T47D (cell line): Measurements from ENCODE around the gene RALGAPA1.

ENCODE experiments used
- DNase-seq, 2 experiments: peaks; one replicate each; pipeline versions ENCODE4 v3.0.0 to v3.0.0-alpha.2; 2011 to 2012; ENCODE audit warnings: low read depth in 1 of 2, low spot score in 1 of 2
- JUND ChIP-seq: IDR thresholded peaks from 2 replicates; pipeline ENCODE4 v1.6.1; 2012; ENCODE audit warnings: low read depth
- in situ Hi-C: cut with HindIII; loops from 2 replicates; pipeline ENCODE4 v1.10.0; 2016; ENCODE audit warnings: low sequenced_read_pairs, low pct_unique_long_range_greater_than_20kb

RALGAPA1 gene

GRCh38 chr14:35730871-35731270 is 78.2 kb downstream of the RALGAPA1 start:
- TF ChIP-seq JUND: no peak
- in situ Hi-C loops: no loop called here
- DNase-seq: no peak

- in situ Hi-C loops: no loop called here
These were observed 81.3 kb downstream of the RALGAPA1 start for GRCh38 chr14:35727764-35728163.

GRCh38 chr14:35725930-35726329 is 83.2 kb downstream of the RALGAPA1 start:
- no peak for TF ChIP-seq JUND
- no peak for DNase-seq
- in situ Hi-C loops: no loop called here

More at GRCh38 chr14:35727764-35728163, 81.3 kb downstream of the RALGAPA1 start:
- DNase-seq: no peak
- TF ChIP-seq JUND: no peak

- no peak for DNase-seq
- no peak for TF ChIP-seq JUND
- in situ Hi-C loops: no loop called here
These were observed 94.0 kb downstream of the RALGAPA1 start for GRCh38 chr14:35715079-35715478.

- TF ChIP-seq JUND: no peak
- in situ Hi-C loops: no loop called here
- DNase-seq: no peak
These were observed 96.6 kb downstream of the RALGAPA1 start for GRCh38 chr14:35712466-35712865.

- in situ Hi-C loops: no loop called here
- no peak for TF ChIP-seq JUND
- no peak for DNase-seq
These were observed 101.0 kb downstream of the RALGAPA1 start for GRCh38 chr14:35708062-35708461.

GRCh38 chr14:35705636-35706035 is 103.5 kb downstream of the RALGAPA1 start:
- in situ Hi-C loops: no loop called here
- no peak for DNase-seq
- TF ChIP-seq JUND: no peak

- in situ Hi-C loops: no loop called here
- DNase-seq: no peak
- TF ChIP-seq JUND: no peak
These were observed 104.2 kb downstream of the RALGAPA1 start for GRCh38 chr14:35704793-35705493.

- DNase-seq: no peak
- no peak for TF ChIP-seq JUND
- in situ Hi-C loops: no loop called here
These were observed 107.6 kb downstream of the RALGAPA1 start for GRCh38 chr14:35701531-35701930.

GRCh38 chr14:35699791-35700444 is 109.2 kb downstream of the RALGAPA1 start:
- no peak for TF ChIP-seq JUND
- DNase-seq: no peak
- in situ Hi-C loops: loop anchor here (25.0 kb wide), 1 partner anchor 263 kb away; no protein-coding TSS in a partner anchor

- in situ Hi-C loops: loop anchor here (25.0 kb wide), 1 partner anchor 259 kb away; no protein-coding TSS in a partner anchor
- no peak for DNase-seq
- no peak for TF ChIP-seq JUND
These were observed 112.5 kb downstream of the RALGAPA1 start for GRCh38 chr14:35696575-35696974.

- in situ Hi-C loops: loop anchor here (25.0 kb wide), 1 partner anchor 259 kb away; no protein-coding TSS in a partner anchor
- no peak for TF ChIP-seq JUND
- no peak for DNase-seq
These were observed 113.0 kb downstream of the RALGAPA1 start for GRCh38 chr14:35696119-35696518.

GRCh38 chr14:35695647-35696046 is 113.4 kb downstream of the RALGAPA1 start:
- no peak for DNase-seq
- in situ Hi-C loops: loop anchor here (25.0 kb wide), 1 partner anchor 258 kb away; no protein-coding TSS in a partner anchor
- TF ChIP-seq JUND: no peak
